Measurements from ENCODE around the gene DIS3L2.

- TF ChIP-seq SIN3A (IDR thresholded peaks at IDR 0.05; ENCODE audit: borderline replicate concordance, insufficient read depth, low read length) = no peak
- no peak for TF ChIP-seq REST (IDR thresholded peaks at IDR 0.05; ENCODE audit: insufficient read depth in 1 of 2, low read depth in 2 of 2, low read length in 2 of 2)
- TF ChIP-seq POLR2AphosphoS5 (IDR thresholded peaks at IDR 0.05; ENCODE audit: low read depth, low read length) = no peak
- no peak for TF ChIP-seq FOXP2 (optimal IDR thresholded peaks at IDR 0.05; ENCODE audit: borderline replicate concordance, extremely low read depth, extremely low read length, insufficient read depth)
These were observed 280.8 kb downstream of the DIS3L2 start for GRCh38 chr2:232242316-232242715.

Data from PFSK-1 (cell line).